HL-60 (cell line): ENCODE results near the gene IL33.

ENCODE experiments used
- DNase-seq, 2 experiments: peaks; one replicate each; pipeline ENCODE4 v3.0.0-alpha.2; 2010 to 2020; ENCODE audit warnings: low read depth in 1 of 2, low spot score in 1 of 2
- H3K27ac ChIP-seq: fragments of 250-450 bp; sonication (Bioruptor Pico); replicated peaks from 2 replicates; pipeline ENCODE4 v1.5.1; 2020; ENCODE audit warnings: mild to moderate bottlenecking, moderate library complexity
- H3K27me3 ChIP-seq: fragments of 250-450 bp; sonication (Bioruptor Pico); 2 replicates; pipeline ENCODE4 v1.5.1; 2021; ENCODE audit warnings: mild to moderate bottlenecking, moderate library complexity; ENCODE audit not compliant: insufficient read depth, poor library complexity, severe bottlenecking
- H3K4me3 ChIP-seq: replicated peaks from 2 replicates; pipeline ENCODE4 v1.5.1; 2011; ENCODE audit warnings: mild to moderate bottlenecking, control low read depth, low read length; ENCODE audit not compliant: insufficient read depth
- CTCF ChIP-seq: IDR thresholded peaks from one replicate; pipeline ENCODE4 v1.5.1; 2011; ENCODE audit warnings: low read length, control low read depth, inconsistent platforms; ENCODE audit not compliant: insufficient read depth
- GABPA ChIP-seq: IDR thresholded peaks from 2 replicates; pipeline ENCODE4 v1.6.1; 2012; ENCODE audit warnings: low read depth
- POLR2AphosphoS5 ChIP-seq: IDR thresholded peaks from 2 replicates; pipeline ENCODE4 v1.6.1; 2012; ENCODE audit warnings: low read depth
- REST ChIP-seq: IDR thresholded peaks from 2 replicates; pipeline ENCODE4 v1.6.1; 2012; ENCODE audit warnings: low read depth; ENCODE audit not compliant: insufficient replicate concordance
- SPI1 ChIP-seq: IDR thresholded peaks from 2 replicates; pipeline ENCODE4 v1.6.1; 2012; ENCODE audit warnings: low read depth, mild to moderate bottlenecking, borderline replicate concordance

IL33 gene

GRCh38 chr9:6214903-6215302 lies 704 bp upstream of the IL33 start:
- no peak for DNase-seq
- H3K27ac ChIP-seq: no peak overlapping the region

GRCh38 chr9:6216002-6216401 lies 395 bp downstream of the IL33 start:
- Histone ChIP-seq H3K27ac (no peak overlapping the region), H3K27me3 (peaks cover 10% of the 10 kb centered on the region), H3K4me3 (no peak overlapping the region)
- DNase-seq: no peak
- no peak for TF ChIP-seq GABPA
- no peak for TF ChIP-seq REST
- TF ChIP-seq SPI1: no peak
- TF ChIP-seq CTCF: no peak
- no peak for TF ChIP-seq POLR2AphosphoS5

More at GRCh38 chr9:6214903-6215302, 704 bp upstream of the IL33 start:
- H3K27me3 ChIP-seq: peaks cover 10% of the 10 kb centered on the region
- no peak overlapping the region for H3K4me3 ChIP-seq
- TF ChIP-seq GABPA: no peak
- no peak for TF ChIP-seq POLR2AphosphoS5
- no peak for TF ChIP-seq SPI1
- TF ChIP-seq CTCF: no peak
- TF ChIP-seq REST: no peak

- H3K27me3 ChIP-seq: peaks cover 10% of the 10 kb centered on the region
- no peak for DNase-seq
- TF ChIP-seq GABPA (no peak), SPI1 (no peak), REST (no peak)
- H3K27ac ChIP-seq: no peak overlapping the region
- H3K4me3 ChIP-seq: no peak overlapping the region
Measured at GRCh38 chr9:6216951-6217350, 1.3 kb downstream of the IL33 start.
